Activated T-cell treated with anti-CD3 and anti-CD28 coated beads for 1 hour (primary cell): ENCODE data around the gene FLNB.
"Not testable (repeated sequence)": the region's sequence is repeated elsewhere in the genome, so short reads cannot be mapped to it uniquely, and the experiment has no call there.

Source experiments
- DNase-seq: peaks from one replicate; pipeline ENCODE4 v3.0.0-alpha.2; 2020; ENCODE audit warnings: low read depth

Gene FLNB

GRCh38 chr3:58183221-58183620, 175.0 kb downstream of the FLNB start:
- no peak for DNase-seq

GRCh38 chr3:58183891-58184290, 175.7 kb downstream of the FLNB start:
- DNase-seq, result no peak

- no peak for DNase-seq
Observed at GRCh38 chr3:58184309-58184981, 176.2 kb downstream of the FLNB start.

- no peak for DNase-seq
Observed at GRCh38 chr3:58184982-58185360, 176.7 kb downstream of the FLNB start.

- DNase-seq, result no peak
Observed at GRCh38 chr3:58188173-58188564, 179.9 kb downstream of the FLNB start.

- no peak for DNase-seq
Observed at GRCh38 chr3:58188921-58189451, 180.8 kb downstream of the FLNB start.

GRCh38 chr3:58189691-58190090, 181.5 kb downstream of the FLNB start:
- no peak for DNase-seq

GRCh38 chr3:58190291-58190690, 182.1 kb downstream of the FLNB start:
- no peak for DNase-seq

GRCh38 chr3:58190882-58191281, 182.7 kb downstream of the FLNB start:
- DNase-seq, result no peak

GRCh38 chr3:58191361-58191991, 183.3 kb downstream of the FLNB start:
- no peak for DNase-seq

- no peak for DNase-seq
Observed at GRCh38 chr3:58192069-58192468, 183.8 kb downstream of the FLNB start.

- no peak for DNase-seq
Observed at GRCh38 chr3:58193682-58194407, 185.6 kb downstream of the FLNB start.

- no peak for DNase-seq
Observed at GRCh38 chr3:58197588-58197987, 189.4 kb downstream of the FLNB start.

GRCh38 chr3:58198362-58198761, 190.1 kb downstream of the FLNB start:
- no peak for DNase-seq

GRCh38 chr3:58198804-58199203, 190.6 kb downstream of the FLNB start:
- DNase-seq, result no peak

- no peak for DNase-seq
Observed at GRCh38 chr3:58200121-58200709, 192.0 kb downstream of the FLNB start.

GRCh38 chr3:58200846-58201355, 192.7 kb downstream of the FLNB start:
- no peak for DNase-seq

GRCh38 chr3:58201451-58201850, 193.2 kb downstream of the FLNB start:
- not testable (repeated sequence) for DNase-seq

GRCh38 chr3:58202917-58203360, 194.7 kb downstream of the FLNB start:
- DNase-seq, result no peak

GRCh38 chr3:58203541-58203940, 195.3 kb downstream of the FLNB start:
- DNase-seq, result no peak

GRCh38 chr3:58204720-58205119, 196.5 kb downstream of the FLNB start:
- DNase-seq, result no peak

GRCh38 chr3:58205981-58206380, 197.8 kb downstream of the FLNB start:
- DNase-seq, result no peak
